ENCODE results near the gene SLC39A9.
"Not testable (repeated sequence)": the region's sequence is repeated elsewhere in the genome, so short reads cannot be mapped to it uniquely, and the experiment has no call there.

The SLC39A9 gene

GRCh38 chr14:69368381-69368780, 30.1 kb upstream of the SLC39A9 start:
- no peak for DNase-seq (ENCODE audit: low read depth)

GRCh38 chr14:69370061-69370460, 28.4 kb upstream of the SLC39A9 start:
- DNase-seq (ENCODE audit: low read depth) = no peak

GRCh38 chr14:69372146-69372545, 26.3 kb upstream of the SLC39A9 start:
- no peak for DNase-seq (ENCODE audit: low read depth)

- DNase-seq (ENCODE audit: low read depth) = no peak
Measured at GRCh38 chr14:69373104-69373503, 25.4 kb upstream of the SLC39A9 start.

GRCh38 chr14:69374235-69374634, 24.3 kb upstream of the SLC39A9 start:
- no peak for DNase-seq (ENCODE audit: low read depth)

- no peak for DNase-seq (ENCODE audit: low read depth)
Measured at GRCh38 chr14:69375182-69375581, 23.3 kb upstream of the SLC39A9 start.

GRCh38 chr14:69375722-69376121, 22.8 kb upstream of the SLC39A9 start:
- no peak for DNase-seq (ENCODE audit: low read depth)

- no peak for DNase-seq (ENCODE audit: low read depth)
Measured at GRCh38 chr14:69376439-69376838, 22.1 kb upstream of the SLC39A9 start.

GRCh38 chr14:69378274-69378673, 20.2 kb upstream of the SLC39A9 start:
- DNase-seq (ENCODE audit: low read depth) = no peak

GRCh38 chr14:69387311-69387710, 11.2 kb upstream of the SLC39A9 start:
- DNase-seq (ENCODE audit: low read depth) = no peak

- not testable (repeated sequence) for DNase-seq (ENCODE audit: low read depth)
Measured at GRCh38 chr14:69391400-69391799, 7.1 kb upstream of the SLC39A9 start.

- no peak for DNase-seq (ENCODE audit: low read depth)
Measured at GRCh38 chr14:69392481-69392880, 6.0 kb upstream of the SLC39A9 start.

GRCh38 chr14:69395929-69396328, 2.6 kb upstream of the SLC39A9 start:
- DNase-seq (ENCODE audit: low read depth) = no peak

GRCh38 chr14:69398818-69399210, 322 bp downstream of the SLC39A9 start:
- no peak for DNase-seq (ENCODE audit: low read depth)

GRCh38 chr14:69399750-69400149, 1.3 kb downstream of the SLC39A9 start:
- no peak for DNase-seq (ENCODE audit: low read depth)

- no peak for DNase-seq (ENCODE audit: low read depth)
Measured at GRCh38 chr14:69400154-69400553, 1.7 kb downstream of the SLC39A9 start.

- DNase-seq (ENCODE audit: low read depth) = no peak
Measured at GRCh38 chr14:69401841-69402240, 3.3 kb downstream of the SLC39A9 start.

GRCh38 chr14:69404478-69404877, 6.0 kb downstream of the SLC39A9 start:
- no peak for DNase-seq (ENCODE audit: low read depth)

- no peak for DNase-seq (ENCODE audit: low read depth)
Measured at GRCh38 chr14:69404883-69405282, 6.4 kb downstream of the SLC39A9 start.

GRCh38 chr14:69405762-69406161, 7.3 kb downstream of the SLC39A9 start:
- no peak for DNase-seq (ENCODE audit: low read depth)

- no peak for DNase-seq (ENCODE audit: low read depth)
Measured at GRCh38 chr14:69408331-69408960, 10.0 kb downstream of the SLC39A9 start.

GRCh38 chr14:69413483-69413882, 15.0 kb downstream of the SLC39A9 start:
- no peak for DNase-seq (ENCODE audit: low read depth)

- not testable (repeated sequence) for DNase-seq (ENCODE audit: low read depth)
Measured at GRCh38 chr14:69416087-69416486, 17.6 kb downstream of the SLC39A9 start.

GRCh38 chr14:69423279-69423678, 24.8 kb downstream of the SLC39A9 start:
- DNase-seq (ENCODE audit: low read depth) = no peak

Measured in stimulated activated CD8-positive, alpha-beta memory T cell treated with anti-CD3 and anti-CD28 coated beads, Interleukin-15, amount 100 ng/mL, for 24 hours (primary cell).